Gastroesophageal sphincter (tissue), 4 donors: ENCODE data around the gene PITPNM2. TPM values are rescaled to one million over a fixed set of nuclear protein-coding genes. Genes with fewer than 3 reads are reported as not detected.
"Not testable (repeated sequence)": the region's sequence is repeated elsewhere in the genome, so short reads cannot be mapped to it uniquely, and the experiment has no call there.

Source experiments
- ATAC-seq: fragments of 150-250 bp; one replicate; pipeline ENCODE4 v1.9.1; 2016; ENCODE audit warnings: mild to moderate bottlenecking, moderate library complexity
- H3K27ac ChIP-seq, 4 donors: fragments of 200-600 bp; sonication (generic) in 3 of 4; 1 replicate in 3 of 4; 2 replicates in 1 of 4; pipeline ENCODE4 v1.5.1; 2016 to 2019
- H3K27me3 ChIP-seq: fragments of 200-600 bp; sonication (generic); one replicate; pipeline ENCODE4 v1.5.1; 2019
- H3K36me3 ChIP-seq, 2 donors: fragments of 200-600 bp; sonication (generic); one replicate each; pipeline ENCODE4 v1.5.1; 2019; ENCODE audit warnings: control low read depth in 1 of 2
- H3K4me1 ChIP-seq, 3 donors: fragments of 200-600 bp; sonication (generic); 1 replicate in 2 of 3; 2 replicates in 1 of 3; pipeline ENCODE4 v1.5.1; 2016 to 2019; ENCODE audit warnings: control low read depth in 2 of 3
- H3K4me3 ChIP-seq, 2 donors: fragments of 200-600 bp; sonication (generic); one replicate each; pipeline ENCODE4 v1.5.1; 2019; ENCODE audit warnings: mild to moderate bottlenecking in 1 of 2, moderate library complexity in 1 of 2
- H3K9me3 ChIP-seq, 3 donors: fragments of 200-600 bp; sonication (generic); one replicate each; pipeline ENCODE4 v1.5.1; 2017 to 2019; ENCODE audit warnings: control low read depth in 2 of 3
- EP300 ChIP-seq: sonication (generic); formaldehyde crosslinking; IDR thresholded peaks from one replicate; pipeline ENCODE4 v1.6.1; 2017; ENCODE audit warnings: antibody characterized with exemption, mild to moderate bottlenecking
- POLR2A ChIP-seq, 2 donors: fragments of 450-650 bp; IDR thresholded peaks; one replicate each; pipeline ENCODE4 v1.6.1; 2017; ENCODE audit warnings: antibody characterized with exemption in 2 of 2, mild to moderate bottlenecking in 2 of 2, moderate library complexity in 1 of 2
- POLR2AphosphoS5 ChIP-seq: sonication (generic); formaldehyde crosslinking; IDR thresholded peaks from one replicate; pipeline ENCODE4 v1.6.1; 2017; ENCODE audit warnings: antibody characterized with exemption
- WGBS, 2 donors: methylation state at CpG; one replicate each; pipeline ENCODE4 v1.1.5; 2018; ENCODE audit warnings: low coverage in 1 of 2; 5-methylcytosine and 5-hydroxymethylcytosine counted together
- total RNA-seq, 4 donors: library from RNA; depleted of rRNA; stranded (reverse); fragments of >200 nt; gene quantifications; one replicate each; pipeline ENCODE4 v1.1.0, GENCODE V29; 2016
- TF ChIP-seq, protein P1 (sequence below), 4 experiments: fragments of 200-600 bp in 2 of 4; fragments of 450-650 bp in 2 of 4; sonication (generic) in 1 of 4; IDR thresholded peaks; one replicate each; pipeline ENCODE4 v1.5.1; 2017 to 2019; ENCODE audit warnings: antibody characterized with exemption in 4 of 4, mild to moderate bottlenecking in 2 of 4, moderate library complexity in 2 of 4

Gene PITPNM2
- total RNA-seq, 4 donors from 2014 or later = 9.9 to 20.4 (median 16.4) TPM

DNA sequence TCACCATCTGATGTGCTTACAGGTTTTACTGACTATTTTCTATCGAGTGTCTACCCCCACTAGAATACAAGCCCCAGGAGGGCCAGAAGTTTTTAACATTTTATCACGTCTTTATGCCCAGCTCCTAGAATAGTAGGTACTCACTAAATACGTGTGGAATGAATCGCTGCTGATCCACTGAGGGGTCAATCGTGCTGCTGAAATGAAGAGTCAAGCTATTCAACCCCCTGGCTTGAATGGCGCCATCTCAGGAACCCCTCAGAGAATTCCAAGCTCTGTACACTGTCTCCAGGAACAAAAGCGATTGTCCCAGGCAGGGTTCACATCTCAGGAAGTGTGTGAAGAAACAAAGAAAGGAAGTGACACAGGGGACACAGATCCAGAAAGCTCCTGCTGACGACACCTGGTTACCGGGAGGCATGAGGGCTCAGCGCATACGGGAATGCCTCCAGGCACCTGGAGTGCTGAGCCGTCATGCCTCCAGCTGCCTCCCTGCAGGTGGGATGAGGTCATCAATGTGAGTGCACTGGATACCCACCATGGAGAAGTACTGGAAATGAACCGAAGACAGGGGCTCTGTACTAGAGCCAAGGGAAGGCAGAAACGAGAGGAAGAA, 45.6 kb downstream of the PITPNM2 start:
- peaks cover 0 to 18% of the 10 kb centered on the region in 2 donors for H3K36me3 ChIP-seq
- H3K4me1 ChIP-seq = peaks cover 0 to 70% (median 18%) of the 10 kb centered on the region in 3 donors
- H3K27me3 ChIP-seq = no peaks in the 10 kb centered on the region
- peak; percentile 24 for ATAC-seq
- no peak overlapping the region for H3K4me3 ChIP-seq
- H3K9me3 ChIP-seq = no peaks in the 10 kb centered on the region
- peak overlapping the region in 3 of 4 donors; percentile 32 to 54 (median 41) for H3K27ac ChIP-seq
- TF ChIP-seq EP300 (no peak), POLR2AphosphoS5 (peak; percentile 49)
- 85 to 90% methylated on average over 2 to 7 of the region's 14 CpGs for WGBS, 2 donors

DNA sequence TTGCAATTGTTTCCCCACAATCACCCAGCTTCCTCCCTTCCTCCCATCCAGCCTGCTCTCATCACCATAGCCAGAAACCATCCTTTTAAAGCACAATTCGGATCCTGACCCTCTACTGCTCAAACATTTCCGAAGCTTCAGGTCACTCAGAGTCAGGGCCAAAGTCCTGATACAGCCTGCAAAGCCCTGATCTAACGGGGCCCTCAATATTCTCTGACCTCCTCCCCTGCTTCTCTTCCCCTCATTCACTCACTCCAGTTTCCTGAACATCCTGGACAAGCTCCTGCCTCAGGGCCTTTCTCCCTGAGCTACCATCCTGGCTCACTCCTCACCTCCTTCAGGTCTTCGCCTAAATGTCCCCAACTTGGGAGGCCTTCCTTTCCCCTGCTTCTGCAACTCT, 46.1 kb downstream of the PITPNM2 start:
- no peaks in the 10 kb centered on the region for H3K27me3 ChIP-seq
- no peaks in the 10 kb centered on the region for H3K9me3 ChIP-seq
- peaks cover 0 to 71% (median 18%) of the 10 kb centered on the region in 3 donors for H3K4me1 ChIP-seq
- H3K4me3 ChIP-seq = no peak overlapping the region
- H3K36me3 ChIP-seq = peaks cover 0 to 15% of the 10 kb centered on the region in 2 donors
- H3K27ac ChIP-seq = peak overlapping the region in 2 of 4 donors; percentile 37 to 54
- 20 to 90% methylated on average over 1 to 4 of the region's 4 CpGs for WGBS, 2 donors
- TF ChIP-seq, protein P1, sequence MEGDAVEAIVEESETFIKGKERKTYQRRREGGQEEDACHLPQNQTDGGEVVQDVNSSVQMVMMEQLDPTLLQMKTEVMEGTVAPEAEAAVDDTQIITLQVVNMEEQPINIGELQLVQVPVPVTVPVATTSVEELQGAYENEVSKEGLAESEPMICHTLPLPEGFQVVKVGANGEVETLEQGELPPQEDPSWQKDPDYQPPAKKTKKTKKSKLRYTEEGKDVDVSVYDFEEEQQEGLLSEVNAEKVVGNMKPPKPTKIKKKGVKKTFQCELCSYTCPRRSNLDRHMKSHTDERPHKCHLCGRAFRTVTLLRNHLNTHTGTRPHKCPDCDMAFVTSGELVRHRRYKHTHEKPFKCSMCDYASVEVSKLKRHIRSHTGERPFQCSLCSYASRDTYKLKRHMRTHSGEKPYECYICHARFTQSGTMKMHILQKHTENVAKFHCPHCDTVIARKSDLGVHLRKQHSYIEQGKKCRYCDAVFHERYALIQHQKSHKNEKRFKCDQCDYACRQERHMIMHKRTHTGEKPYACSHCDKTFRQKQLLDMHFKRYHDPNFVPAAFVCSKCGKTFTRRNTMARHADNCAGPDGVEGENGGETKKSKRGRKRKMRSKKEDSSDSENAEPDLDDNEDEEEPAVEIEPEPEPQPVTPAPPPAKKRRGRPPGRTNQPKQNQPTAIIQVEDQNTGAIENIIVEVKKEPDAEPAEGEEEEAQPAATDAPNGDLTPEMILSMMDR (IDR thresholded peaks at IDR 0.05) = no peak
- TF ChIP-seq EP300 = no peak
- TF ChIP-seq POLR2AphosphoS5 = no peak
- no peak for TF ChIP-seq POLR2A (IDR thresholded peaks at IDR 0.05)
- ATAC-seq = no peak

DNA sequence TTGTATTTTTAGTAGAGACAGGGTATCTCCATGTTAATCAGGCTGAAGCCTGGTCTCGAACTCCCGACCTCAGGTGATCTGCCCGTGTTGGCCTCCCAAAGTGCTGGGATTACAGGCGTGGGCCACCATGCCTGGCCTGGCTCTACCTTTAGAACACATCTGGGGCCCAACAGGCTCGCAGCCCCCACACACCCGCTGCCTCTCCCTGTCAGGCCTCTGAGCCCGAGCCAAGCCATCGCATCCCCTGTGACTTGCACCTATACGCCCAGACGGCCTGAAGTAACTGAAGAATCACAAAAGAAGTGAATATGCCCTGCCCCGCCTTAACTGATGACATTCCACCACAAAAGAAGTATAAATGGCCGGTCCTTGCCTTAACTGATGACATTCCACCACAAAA, 46.8 kb downstream of the PITPNM2 start:
- not testable (repeated sequence) for H3K4me3 ChIP-seq, ATAC-seq, H3K27ac ChIP-seq, H3K9me3 ChIP-seq, H3K27me3 ChIP-seq
- Histone ChIP-seq H3K36me3 (peaks cover 0 to 11% of the 10 kb centered on the region in 2 donors), H3K4me1 (peaks cover 0 to 71% (median 12%) of the 10 kb centered on the region in 3 donors)
- WGBS, 2 donors = 92 to 100% methylated on average over 1 to 4 of the region's 12 CpGs

DNA sequence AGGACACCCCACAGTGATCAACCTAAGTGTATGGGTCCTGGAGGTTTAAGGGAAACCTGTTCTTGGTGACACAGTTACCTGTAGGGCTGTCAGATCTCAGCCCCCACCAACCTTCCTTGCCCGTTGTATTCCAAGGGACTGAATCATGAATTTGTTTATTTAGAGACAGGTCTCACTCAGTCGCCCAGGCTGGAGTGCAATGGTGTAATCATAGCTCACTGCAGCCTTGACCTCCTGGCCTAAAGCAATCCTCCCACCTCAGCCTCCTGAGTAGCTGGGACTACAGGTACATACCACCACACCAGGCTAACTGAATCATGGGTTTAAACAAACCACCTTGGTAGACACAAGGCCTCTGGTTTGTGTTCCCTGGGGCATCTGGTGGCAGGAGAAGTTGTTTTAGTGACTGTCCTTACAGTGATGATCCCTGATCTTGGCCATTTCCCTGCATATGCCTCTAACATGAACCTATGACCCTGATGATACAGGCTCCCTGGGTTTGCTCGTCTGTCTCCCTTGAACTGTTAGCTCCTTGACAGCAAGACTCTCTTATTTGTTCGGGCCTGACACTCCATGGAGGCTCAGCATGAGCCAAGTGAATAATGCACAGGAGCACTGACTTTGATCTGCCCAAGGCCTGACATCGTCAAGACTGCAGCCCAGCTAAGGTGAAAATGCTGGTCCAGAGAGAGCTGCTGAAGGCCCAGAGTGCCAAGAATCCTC, 47.9 kb downstream of the PITPNM2 start:
- no peak for TF ChIP-seq POLR2A (IDR thresholded peaks at IDR 0.05)
- TF ChIP-seq POLR2AphosphoS5 = no peak
- no peak for TF ChIP-seq EP300
- TF ChIP-seq, protein P1 (IDR thresholded peaks at IDR 0.05) = no peak
- Histone ChIP-seq H3K36me3 (peaks cover 0 to 11% of the 10 kb centered on the region in 2 donors), H3K4me1 (peaks cover 0 to 71% (median 11%) of the 10 kb centered on the region in 3 donors), H3K27me3 (no peaks in the 10 kb centered on the region), H3K27ac (no peak overlapping the region), H3K9me3 (no peaks in the 10 kb centered on the region), H3K4me3 (no peak overlapping the region)
- WGBS, 2 donors = 77 to 83% methylated on average over 2 to 5 of the region's 5 CpGs
- no peak for ATAC-seq

DNA sequence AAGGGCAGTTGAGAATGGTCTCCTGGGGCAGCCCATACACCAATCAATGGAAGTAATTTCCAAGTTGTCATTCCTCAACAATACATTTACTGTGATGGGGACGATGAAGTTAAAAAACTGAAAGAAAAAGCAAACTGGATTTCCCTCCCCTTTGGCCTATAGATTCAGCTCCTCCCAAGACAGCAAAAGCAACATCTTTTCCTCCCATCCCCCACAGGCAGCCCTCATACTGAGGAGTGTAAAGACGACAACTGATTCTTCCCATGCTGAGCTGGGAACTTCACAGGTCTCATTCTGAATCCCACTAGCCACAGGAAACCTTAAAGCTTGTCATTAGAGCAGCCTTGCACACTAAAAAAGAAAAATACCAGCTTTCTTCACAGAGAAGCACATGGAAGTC, 48.5 kb downstream of the PITPNM2 start:
- no peak for ATAC-seq
- Histone ChIP-seq H3K9me3 (no peaks in the 10 kb centered on the region), H3K4me3 (no peak overlapping the region), H3K4me1 (peaks cover 0 to 71% (median 14%) of the 10 kb centered on the region in 3 donors), H3K27me3 (no peaks in the 10 kb centered on the region), H3K36me3 (peaks cover 0 to 11% of the 10 kb centered on the region in 2 donors), H3K27ac (no peak overlapping the region)
- TF ChIP-seq POLR2A (IDR thresholded peaks at IDR 0.05) (no peak), POLR2AphosphoS5 (no peak), EP300 (no peak)
- TF ChIP-seq, protein P1 (IDR thresholded peaks at IDR 0.05) = no peak
- 100% methylated on average over 2 of the region's 2 CpGs; no CpG with 5 or more reads in 1 of the 2 donors for WGBS, 2 donors

DNA sequence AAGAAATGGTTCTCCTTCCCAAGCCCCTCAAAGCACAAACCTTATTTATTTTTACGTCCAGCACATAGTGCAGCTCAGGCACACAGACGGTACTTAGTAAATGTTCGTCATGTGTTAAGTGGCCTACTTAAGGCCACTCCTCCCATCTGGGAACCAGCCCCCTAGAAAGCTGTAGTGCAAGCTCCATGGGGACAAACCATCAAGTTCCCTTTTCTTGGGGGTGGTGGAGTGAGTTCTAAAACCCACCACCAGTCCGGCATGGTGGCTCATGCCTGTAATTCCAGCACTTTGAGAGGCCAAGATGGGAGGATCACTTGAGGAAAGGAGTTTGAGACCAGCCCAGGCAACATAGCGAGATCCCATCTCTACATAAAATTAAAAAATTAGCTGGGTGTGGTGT, 49.4 kb downstream of the PITPNM2 start:
- 87% methylated on average over 4 to 5 of the region's 5 CpGs for WGBS, 2 donors
- Histone ChIP-seq H3K9me3 (no peaks in the 10 kb centered on the region), H3K27ac (no peak overlapping the region), H3K36me3 (peaks cover 0 to 11% of the 10 kb centered on the region in 2 donors), H3K4me1 (peaks cover 0 to 71% (median 13%) of the 10 kb centered on the region in 3 donors), H3K4me3 (no peak overlapping the region), H3K27me3 (no peaks in the 10 kb centered on the region)
- ATAC-seq = no peak
- no peak for TF ChIP-seq POLR2A (IDR thresholded peaks at IDR 0.05)
- no peak for TF ChIP-seq EP300
- TF ChIP-seq POLR2AphosphoS5 = no peak
- TF ChIP-seq, protein P1 (IDR thresholded peaks at IDR 0.05) = no peak
